Raji (cell line): ENCODE results near the gene PITPNC1.

ENCODE experiments used
- POLR2A ChIP-seq: IDR thresholded peaks from 2 replicates; pipeline ENCODE4 v1.6.1; 2011; ENCODE audit warnings: low read depth, low read length, control low read depth; ENCODE audit not compliant: insufficient read depth

PITPNC1 gene

GRCh38 chr17:67503739-67504138 lies 126.7 kb downstream of the PITPNC1 start:
- no peak for TF ChIP-seq POLR2A

GRCh38 chr17:67504182-67504581 lies 127.1 kb downstream of the PITPNC1 start:
- TF ChIP-seq POLR2A = no peak

GRCh38 chr17:67506966-67507365 lies 129.9 kb downstream of the PITPNC1 start:
- no peak for TF ChIP-seq POLR2A

GRCh38 chr17:67509390-67510287 lies 132.6 kb downstream of the PITPNC1 start:
- TF ChIP-seq POLR2A = no peak

GRCh38 chr17:67511012-67511411 lies 133.9 kb downstream of the PITPNC1 start:
- TF ChIP-seq POLR2A = no peak

- TF ChIP-seq POLR2A = no peak
Measured at GRCh38 chr17:67511804-67512203, 134.7 kb downstream of the PITPNC1 start.

- TF ChIP-seq POLR2A = no peak
Measured at GRCh38 chr17:67514998-67515397, 137.9 kb downstream of the PITPNC1 start.

GRCh38 chr17:67515490-67516083 lies 138.5 kb downstream of the PITPNC1 start:
- TF ChIP-seq POLR2A = no peak

GRCh38 chr17:67517325-67517724 lies 140.2 kb downstream of the PITPNC1 start:
- no peak for TF ChIP-seq POLR2A

GRCh38 chr17:67518876-67519275 lies 141.8 kb downstream of the PITPNC1 start:
- TF ChIP-seq POLR2A = no peak

GRCh38 chr17:67519801-67520251 lies 142.7 kb downstream of the PITPNC1 start:
- no peak for TF ChIP-seq POLR2A

GRCh38 chr17:67520252-67520906 lies 143.3 kb downstream of the PITPNC1 start:
- TF ChIP-seq POLR2A = no peak

GRCh38 chr17:67520916-67521774 lies 144.1 kb downstream of the PITPNC1 start:
- no peak for TF ChIP-seq POLR2A

- TF ChIP-seq POLR2A = no peak
Measured at GRCh38 chr17:67521775-67522069, 144.6 kb downstream of the PITPNC1 start.

- no peak for TF ChIP-seq POLR2A
Measured at GRCh38 chr17:67523101-67523500, 146.0 kb downstream of the PITPNC1 start.

- no peak for TF ChIP-seq POLR2A
Measured at GRCh38 chr17:67525239-67526135, 148.4 kb downstream of the PITPNC1 start.
